Inflammatory macrophage (primary cell): ENCODE results near the gene BRD3.

Experiments
- DNase-seq, 2 donors: peaks; one replicate each; pipeline ENCODE4 v3.0.0-alpha.2; 2020 to 2022

The BRD3 gene

DNA sequence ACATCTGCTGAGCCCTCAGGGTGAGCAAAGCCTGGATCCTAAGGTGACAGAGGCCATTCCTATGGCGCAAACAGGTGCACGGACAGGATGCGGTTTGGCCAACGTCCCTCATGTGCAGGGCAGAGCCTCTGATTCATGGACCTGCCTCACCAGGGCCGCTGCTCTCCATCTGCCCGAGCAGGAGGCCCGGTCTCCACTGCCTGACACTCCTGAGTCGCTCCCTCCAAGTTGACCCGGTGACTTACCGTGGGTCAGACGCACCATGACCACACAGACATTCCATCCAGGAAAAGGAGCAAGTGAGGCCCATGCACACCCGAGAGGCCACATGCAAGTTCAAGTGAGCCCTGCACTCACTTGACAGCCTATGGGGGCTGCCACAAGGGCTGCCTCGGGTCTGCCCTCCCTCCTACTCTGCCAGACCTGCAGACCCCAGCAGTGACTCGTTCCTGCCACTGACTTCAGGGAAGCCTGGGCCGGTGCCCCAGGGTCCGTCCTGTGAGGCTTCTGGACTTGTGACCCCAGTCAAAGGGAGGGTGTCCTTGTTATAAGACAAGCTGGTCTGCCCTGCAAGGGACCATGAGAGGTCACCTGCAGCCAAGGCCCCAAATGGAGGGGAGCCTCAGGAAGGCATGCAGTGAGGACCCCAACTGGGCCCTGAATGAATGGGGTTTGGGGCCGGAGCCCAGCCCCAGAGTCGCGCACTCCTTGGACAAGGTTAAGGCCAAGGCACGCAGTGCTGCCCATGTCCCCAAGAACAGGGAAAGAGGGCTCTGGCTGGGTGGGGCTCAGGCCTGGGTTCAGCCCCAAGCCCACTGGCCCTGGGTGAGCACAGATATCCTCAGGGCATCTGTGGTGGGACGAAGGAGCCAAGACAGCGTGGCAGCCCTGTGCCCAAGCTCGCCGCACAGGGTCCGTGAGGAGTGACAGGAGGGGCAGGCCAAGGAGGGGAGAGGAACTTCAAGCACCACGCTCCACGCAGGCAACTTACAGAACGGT lies 32.5 kb downstream of the BRD3 start:
- DNase-seq, result no peak

DNA sequence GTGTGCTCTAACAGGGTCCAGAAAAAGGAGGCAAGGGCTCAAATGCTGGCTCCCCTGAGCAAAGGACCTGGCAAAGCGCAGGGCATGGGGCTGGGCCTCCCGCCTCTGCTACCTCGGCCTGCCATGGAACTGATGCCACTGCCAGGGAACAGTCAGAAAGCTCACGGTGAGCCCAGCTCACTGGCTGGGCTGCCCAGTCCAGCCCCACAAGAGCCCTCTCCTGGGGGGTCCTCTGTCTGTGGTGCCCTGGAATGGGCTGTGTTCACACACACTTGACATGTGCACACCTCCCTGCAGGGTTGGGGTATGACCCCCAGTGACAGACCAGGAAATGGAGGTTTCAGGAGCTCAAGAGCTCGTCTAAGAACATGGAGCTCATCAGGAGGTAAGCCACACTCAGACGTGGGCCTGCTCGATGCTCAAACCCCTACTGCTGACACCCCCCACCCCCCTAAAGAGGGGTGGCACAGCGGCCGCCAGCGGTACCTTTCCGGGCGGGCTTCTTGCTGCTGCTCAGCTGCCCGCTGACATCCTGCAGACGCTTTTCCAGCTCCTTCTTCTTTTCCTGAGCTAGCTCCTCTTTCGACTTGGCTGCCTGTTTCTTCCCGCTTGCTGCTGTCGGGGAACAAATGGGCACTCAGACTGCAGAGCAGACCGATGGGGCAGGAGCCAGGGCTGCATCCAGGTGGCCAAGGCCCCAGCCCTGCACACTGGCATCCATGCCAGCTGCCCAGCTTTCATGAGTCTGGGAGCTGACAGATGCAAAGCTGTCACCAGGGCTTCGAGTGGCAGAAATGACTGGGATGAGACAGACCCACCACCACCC lies 33.4 kb downstream of the BRD3 start:
- no peak for DNase-seq

DNA sequence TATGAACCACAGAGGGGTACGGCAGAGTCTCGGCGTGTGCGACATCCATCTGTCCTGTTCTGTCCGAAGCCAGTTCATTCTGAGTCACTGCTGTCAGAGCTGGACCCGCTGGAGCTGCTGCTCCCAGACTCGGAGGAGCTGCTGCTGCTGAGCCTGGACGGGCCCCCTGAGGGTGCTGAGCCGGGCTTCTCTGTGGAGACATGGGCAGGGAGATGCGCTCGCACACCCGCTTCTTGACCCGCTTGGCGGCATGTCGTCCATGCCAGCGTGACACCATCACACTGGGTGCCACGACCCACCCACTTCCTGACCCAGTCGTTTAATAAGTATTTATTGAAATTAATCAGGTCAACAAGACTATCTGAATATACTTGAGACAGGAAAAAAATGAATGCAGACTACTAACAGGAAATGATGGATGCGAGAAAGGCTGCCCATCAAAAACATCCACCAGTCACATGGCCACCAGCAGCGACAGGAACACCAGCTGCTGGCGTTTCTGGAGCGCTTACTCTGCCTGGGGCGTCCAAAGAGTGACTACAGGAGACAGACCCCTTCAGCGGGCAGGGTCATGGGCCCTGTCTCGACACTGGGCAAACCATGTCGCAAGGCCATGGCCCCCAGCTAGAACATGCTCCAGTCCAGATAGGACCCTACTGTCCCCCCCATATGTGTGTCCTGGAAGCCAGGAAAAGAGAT lies 34.2 kb downstream of the BRD3 start:
- DNase-seq, result no peak

DNA sequence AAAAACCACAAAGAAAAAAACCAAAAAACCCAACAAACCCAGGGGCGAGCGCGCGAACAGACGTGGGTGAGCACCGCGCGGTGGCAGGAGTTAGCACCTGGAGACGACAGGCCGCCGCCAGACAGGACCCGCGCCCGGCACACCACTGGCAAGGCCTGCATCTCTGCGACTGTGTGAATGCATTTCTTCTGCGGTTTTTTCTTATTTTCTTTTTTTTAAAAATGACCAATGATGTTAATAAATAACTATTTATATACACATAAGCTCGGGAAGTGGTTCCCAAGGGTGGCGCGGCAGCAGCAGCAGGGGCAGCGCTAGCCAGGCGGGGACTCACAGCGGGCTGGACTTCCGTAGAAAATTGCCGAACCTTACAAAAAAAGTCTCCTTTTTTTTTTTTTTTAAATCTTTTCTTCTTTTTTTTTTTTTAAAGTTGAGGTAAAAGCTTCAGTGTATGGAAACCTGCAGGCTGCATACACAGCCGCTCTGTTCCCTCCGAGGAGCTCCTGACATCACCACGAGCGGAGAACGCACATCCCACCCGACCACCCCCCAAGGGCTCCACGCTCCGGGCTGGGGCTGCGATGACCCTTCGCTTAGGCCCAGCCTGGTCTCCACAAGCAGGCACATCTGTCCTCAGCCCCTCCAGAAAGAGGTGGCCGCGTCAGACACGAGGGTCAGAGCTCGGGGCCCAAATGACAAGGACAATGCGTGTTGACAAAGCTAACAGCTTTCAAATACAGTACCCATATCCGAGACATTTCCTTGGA lies 35.2 kb downstream of the BRD3 start:
- no peak for DNase-seq

DNA sequence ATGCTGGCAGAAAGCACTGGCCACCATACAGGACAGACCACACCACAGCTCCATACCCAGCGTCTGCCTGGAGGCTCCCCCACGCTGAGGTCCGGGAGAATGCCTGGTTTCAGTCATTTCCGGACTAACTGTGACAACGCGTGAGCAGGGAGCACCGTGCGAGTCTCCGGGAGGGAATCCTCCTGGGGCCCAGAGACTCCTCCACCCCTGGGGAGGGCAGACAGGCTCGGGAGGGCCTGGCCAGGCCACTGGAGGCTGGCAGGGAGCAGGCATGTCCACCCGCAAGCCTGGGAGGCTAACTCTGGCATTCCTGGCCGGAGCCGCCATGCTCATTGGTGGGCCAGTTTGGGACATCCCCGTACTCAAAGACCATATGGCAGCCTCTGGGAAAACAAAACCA lies 36.0 kb downstream of the BRD3 start:
- no peak for DNase-seq

DNA sequence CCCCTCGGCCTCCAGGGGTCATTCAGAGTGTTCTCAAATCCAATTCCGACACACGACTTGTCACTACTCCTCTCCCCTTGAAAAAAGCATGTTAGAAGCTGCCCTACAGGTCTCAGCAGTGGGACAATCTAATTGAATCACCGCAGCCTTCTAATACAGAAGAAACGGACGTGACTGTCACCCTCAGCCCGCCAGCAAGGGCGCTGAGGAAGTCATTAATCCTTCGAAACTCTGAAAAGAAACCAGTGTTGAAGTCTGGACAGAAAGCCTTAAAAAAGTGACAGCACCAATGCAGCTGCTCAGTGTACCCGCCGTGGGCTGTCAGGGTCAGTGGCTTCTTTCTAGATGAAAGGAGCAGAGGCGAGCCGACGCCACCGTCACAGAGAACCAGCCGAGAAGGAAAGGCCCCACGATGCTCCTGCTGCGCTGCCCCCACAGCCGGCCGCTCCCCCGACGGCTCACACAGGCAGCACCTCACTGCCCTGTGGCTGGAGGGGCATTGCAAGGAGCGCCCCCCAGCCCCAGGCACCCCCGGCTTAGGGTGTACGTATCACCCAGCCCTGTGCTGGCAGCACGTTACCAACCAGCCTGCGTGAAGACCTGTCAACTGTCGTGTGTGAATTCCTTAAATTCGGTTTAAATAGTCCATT lies 36.9 kb downstream of the BRD3 start:
- DNase-seq, result no peak

DNA sequence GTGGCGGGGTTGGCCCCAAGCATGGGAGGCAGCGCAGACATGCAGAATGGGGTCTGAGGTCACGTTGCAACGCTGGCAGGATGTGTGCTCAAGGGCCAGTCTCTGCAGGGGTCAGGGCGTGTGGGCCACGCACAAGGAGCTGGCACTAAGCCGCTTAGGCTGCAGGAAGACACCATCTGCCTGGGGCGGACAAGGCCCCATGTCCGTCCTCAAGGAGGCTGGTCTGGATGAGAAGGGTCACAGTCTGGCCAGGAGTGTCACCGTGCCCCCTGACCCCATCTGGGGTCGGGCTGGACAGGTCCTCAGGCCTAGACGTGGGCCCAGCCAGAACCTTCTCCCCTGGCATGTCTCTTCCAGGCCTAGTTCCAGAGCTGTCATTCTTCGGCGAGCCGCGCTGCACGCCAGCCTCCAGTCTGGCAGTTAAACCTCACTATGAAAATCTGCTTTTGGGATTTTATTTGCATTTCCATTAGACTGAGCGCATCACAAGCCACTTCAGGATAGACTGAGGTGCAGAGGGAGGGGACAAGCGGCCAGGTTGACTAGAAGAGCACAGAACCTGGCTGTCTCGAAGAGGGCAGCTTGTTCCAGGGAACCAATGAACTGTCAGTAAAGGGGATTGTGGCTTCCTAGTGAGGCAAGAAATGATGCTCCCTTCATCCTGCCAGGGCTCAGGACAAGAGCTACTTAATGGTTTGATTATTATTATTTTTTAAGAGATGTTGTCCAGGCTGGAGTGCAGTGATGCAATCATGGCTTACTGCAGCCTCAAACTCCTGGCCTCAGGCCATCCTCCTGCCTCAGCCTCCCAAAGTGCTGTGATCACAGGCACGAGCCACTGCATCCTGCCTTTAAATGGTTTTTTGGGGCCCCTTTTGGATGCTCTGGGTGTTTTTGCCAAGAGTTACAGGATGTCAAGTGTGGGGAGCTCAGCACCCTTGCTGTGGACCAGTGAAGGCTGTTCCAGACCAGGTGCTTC lies 38.3 kb downstream of the BRD3 start:
- no peak for DNase-seq

DNA sequence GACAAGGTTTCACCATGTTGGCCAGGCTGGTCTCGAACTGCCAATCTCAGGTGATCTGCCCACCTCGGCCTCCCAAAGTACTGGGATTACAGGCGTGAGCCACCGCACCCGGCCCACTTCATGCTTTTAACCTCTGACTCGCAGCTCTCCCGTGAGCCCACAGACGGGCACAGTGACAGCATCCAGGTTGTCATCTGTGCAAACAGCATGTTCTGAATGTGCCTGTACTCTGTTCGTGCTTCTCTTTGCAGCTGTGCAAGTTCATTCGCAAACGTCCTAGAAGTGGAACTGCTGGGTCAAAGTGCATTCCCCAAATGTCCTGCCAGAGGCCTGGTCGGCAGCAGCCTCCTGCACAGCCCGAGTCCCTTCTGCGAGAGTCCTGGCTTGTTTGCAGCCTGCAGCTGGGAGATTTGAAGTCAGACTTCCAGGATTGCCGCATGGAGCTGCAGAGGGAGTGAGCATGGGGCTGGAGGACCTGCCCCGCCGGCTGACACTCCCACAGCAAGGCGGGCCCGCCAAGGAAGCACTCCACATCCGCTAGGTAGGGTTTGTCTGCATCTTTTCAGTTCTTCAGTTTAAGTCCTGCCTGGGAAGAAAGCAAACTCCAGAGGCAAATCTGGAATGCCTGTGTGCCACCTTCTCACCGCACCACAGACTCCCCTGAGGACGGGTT lies 39.1 kb downstream of the BRD3 start:
- no peak for DNase-seq

DNA sequence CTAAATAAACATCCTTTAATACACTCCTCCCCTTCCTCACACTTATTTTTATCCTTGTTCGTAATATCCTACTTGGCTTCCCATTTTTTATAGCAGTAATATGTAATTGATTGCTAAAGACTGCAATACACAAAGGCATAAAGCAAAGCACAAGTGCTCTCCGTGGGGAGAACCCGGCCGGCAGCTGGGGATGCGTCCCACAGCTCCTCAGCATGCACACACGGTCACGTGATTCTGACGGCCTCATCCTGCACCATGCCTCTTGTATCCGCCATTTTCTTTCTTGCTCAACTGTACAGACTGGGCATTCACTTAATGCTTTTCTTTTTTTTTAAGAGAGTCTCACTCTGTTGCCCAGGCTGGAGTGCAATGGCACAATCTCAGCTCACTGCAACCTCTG lies 39.8 kb downstream of the BRD3 start:
- no peak for DNase-seq

DNA sequence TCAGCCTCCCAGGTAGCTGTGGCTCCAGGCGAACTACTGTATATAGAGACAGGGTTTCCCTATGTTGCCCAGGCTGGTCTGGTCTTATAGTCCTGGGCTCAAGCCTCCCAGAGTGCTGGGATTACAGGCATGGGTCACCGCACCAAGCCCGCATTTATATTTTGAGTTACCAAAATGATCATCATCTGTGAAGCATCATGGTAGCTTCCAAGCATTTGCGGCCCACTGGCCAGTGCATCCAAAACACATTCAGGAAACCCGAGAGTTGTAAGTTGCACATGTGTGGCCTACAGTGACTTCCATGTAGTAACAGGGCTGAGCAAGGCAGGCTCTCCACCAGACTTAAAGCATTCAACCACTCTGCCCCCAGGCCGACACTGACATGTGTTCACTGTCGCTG lies 40.3 kb downstream of the BRD3 start:
- DNase-seq, result no peak

DNA sequence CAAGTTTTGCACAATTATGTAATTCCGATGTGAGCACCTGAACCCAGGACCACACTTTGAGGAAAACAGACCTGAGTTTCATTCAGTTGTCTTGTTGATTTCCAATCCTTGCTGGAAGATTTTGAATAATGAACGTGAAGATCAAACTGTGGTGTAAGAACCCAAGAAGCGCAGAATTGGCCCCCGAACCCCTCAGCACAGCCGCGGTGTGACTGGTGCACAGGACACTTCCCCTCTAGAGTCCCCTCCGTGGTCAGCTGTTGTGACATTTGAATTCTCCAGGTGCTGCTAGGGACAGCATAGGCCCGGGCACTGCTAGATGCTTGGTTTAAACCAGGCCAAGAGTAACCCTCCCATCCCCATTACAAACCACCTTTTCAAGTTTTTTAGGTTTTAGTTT lies 40.8 kb downstream of the BRD3 start:
- no peak for DNase-seq

DNA sequence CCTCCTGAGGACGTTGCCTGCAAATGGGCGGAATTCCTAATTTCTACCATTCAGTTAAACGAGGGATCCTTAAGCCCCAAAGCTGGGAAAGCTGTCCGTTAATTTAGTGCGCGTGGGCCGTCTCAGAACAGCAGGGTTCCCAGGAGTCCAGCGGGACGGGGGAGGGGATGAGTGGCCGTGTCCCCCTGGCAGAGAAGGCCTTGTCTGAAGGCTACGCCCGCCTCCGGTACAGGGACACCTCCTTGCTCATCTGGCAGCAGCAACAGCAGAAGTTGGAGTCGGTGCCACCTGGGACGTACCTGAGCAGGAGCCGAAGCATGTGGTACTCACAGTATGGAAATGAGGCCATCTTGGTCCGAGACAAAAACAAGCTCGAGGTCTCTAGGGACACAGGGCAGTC lies 41.2 kb downstream of the BRD3 start:
- DNase-seq, result no peak

DNA sequence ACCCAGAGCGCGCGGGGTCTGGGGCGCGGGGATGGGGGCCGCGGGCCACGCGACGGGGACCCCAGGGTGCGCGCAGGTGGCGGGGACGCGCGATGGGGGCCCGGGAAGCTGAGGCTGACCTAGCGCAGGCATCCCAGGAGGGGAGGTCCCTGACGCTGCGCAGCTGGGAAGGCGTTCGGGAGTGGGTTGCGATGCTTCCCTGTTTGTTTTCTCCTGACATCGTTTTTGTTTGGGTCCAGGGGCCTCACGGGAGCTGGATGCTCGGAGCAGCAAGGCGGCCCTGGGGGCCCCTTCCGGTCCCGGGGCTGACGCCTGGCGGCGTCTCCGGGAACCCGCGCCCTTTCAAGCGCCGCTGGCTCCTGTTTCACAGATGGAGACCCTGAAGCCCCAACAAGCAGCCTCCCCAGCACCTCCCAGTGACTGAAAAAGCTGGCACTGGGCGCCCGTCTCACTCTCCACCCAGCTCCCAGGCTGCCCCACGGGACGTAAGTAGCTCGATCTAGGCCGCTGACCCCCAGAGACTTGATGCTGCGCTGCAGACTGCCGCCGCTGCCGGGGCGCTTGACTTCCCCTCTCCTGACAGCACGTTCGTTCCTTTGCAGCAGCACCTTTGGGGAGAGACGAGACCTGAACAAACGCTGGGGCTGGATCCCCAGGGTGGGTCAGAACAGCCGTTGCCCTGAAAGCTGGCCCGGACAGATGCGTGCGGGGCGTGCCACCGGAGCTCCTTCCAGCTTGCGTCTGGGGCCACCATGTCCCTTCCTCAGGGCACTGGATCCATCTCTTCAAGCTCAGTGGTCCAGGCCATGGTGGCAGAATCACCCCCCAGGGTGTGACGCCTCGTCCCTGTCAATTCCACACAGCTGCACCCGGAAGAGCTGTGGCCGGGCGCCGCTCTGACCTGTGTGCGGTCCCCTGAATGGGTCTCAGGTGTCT lies 42.0 kb downstream of the BRD3 start:
- peak; percentile 2 to 27 for DNase-seq

DNA sequence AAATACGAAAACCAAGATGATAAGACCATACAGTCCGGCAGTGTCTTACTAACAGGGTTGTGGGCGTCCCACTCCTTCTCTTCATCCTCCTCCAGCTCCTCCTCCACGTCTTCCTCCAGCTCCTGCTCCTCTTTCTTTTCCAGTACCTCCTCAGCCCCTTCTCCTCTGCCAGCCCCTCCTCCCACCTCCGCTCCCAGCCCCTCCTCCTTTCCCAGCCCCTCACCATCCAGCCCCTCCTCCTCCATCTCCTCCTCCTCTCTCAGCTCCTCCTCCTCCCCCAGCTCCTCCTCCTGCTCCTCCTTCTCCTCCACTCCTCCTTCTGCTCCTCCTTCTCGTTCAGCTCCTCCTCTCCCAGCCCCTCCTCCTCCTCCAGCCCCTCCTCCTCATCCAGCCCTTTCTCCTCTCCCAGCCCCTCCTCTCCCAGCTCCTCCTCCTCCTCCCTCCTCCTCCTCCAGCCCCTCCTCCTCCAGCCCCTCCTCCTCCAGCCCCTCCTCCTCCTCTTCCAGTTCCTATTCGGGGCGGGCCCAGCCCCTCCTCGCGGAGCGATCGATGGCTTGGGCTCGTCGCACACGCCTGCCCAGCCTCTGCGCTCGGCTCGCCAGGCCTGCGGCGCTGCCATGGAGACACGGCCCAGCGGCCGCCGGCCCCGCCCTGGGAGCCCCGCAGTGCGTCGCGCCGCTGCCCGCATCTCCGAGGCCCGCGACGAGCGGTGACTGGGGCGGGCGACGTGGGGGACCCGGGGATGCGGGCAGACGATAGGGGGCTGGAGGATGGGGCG lies 42.8 kb downstream of the BRD3 start, which contains the start of gene BRD3OS:
Gene BRD3OS (plus strand): TSS at position 654 of the 778 bp plus-strand sequence. CDS start 1,267 bp downstream, outside the sequence.
- DNase-seq, result peak; percentile 97

DNA sequence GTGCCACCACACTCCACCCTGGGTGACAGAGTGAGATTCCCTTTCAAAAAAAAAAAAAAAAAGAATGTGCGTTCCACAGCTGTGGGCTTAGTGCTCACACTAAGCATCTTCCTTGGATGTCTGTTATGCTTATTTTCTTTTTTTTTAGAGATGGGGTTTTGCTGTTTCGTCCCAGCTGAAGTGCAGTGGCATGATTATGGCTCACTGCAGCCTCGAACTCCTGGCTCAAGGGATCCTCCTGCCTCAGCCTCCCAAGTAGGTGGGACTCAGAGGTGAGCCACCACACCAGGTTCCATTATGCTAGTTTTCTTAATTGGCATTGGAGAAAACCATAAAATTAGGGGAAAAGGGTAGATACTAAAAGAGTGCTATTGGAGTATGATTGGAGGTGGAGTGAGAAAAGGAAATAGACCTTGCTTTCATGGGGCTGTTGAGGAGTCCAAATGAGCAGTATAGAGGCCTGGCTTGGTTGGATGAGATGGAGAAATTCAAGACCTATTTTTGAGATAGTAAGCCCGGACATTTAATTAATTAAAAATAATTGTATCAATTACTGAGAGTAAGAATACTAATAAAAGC lies 43.5 kb downstream of the BRD3 start:
- no peak for DNase-seq

DNA sequence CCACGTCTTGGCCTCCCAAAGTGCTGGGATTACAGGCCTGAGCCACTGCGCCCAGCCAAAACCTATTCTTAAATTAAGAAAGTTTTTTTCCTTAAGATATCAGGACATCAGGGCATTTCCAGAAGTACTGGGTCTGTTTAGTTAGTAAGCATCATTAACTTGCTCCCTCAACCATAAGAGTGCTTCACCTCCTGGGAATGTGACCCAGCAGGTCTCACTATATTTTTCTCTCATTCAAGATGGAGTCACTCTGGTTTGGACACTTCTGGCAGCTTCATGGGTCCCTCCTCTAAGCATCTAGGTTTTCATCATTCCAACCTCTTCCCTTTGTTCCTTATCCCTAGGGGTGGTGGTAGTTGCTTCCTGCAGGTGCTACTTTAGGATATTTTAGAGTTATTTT lies 52.9 kb downstream of the BRD3 start:
- DNase-seq, result no peak

DNA sequence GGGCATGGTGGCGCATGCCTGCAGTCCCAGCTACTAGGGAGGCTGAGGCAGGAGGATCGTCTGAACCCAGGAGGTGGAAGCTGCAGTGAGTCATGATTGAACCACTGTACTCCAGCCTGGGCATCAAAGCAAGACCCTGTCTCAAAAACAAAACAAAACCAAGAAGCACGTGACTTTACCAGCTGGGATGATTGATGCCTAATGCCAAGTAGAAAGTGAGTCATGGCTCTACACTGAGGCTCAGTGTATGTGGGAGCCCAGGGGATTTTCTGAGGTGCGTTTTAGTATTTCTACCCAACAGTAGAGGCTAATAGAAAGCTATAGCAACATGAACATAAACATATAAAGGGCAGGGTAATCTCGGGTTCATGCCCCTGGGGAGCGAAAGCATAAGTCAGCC lies 56.4 kb downstream of the BRD3 start:
- DNase-seq, result no peak
